PC-9 (cell line): Measurements from ENCODE around the gene SPIN1. TPM values are rescaled to one million over a fixed set of nuclear protein-coding genes. Genes with fewer than 3 reads are reported as not detected.

ENCODE experiments used
- BruUV-seq: library from RNA; stranded (reverse); fragments of 400-500 nt; replicated peaks from 2 replicates; lab custom pipeline; 2021; lab: Mats Ljungman, UMichigan
- CTCF ChIA-PET: fragments of 300-600 bp; sonication (Branson Sonifier 250); formaldehyde crosslinking; loops from one replicate; lab custom pipeline; 2022; ENCODE audit warnings: antibody characterized with exemption; lab: Charles Lee
- POLR2A ChIA-PET: fragments of 300-600 bp; sonication (Branson Sonifier 250); formaldehyde crosslinking; loops from one replicate; lab custom pipeline; 2022; ENCODE audit warnings: antibody characterized with exemption; ENCODE audit not compliant: unreplicated experiment; lab: Charles Lee
- DNase-seq, 2 experiments: peaks; one replicate each; pipeline versions ENCODE4 v3.0.0 to v3.0.0-alpha.2; 2015 to 2022; ENCODE audit warnings: mixed read lengths in 1 of 2
- H2AFZ ChIP-seq: fragments of 200-600 bp; sonication (generic); 2 replicates; pipeline ENCODE4 v1.8.1; 2017; ENCODE audit warnings: antibody characterized with exemption
- H3F3A ChIP-seq: fragments of 200-600 bp; sonication (generic); 2 replicates; pipeline ENCODE4 v1.8.1; 2017; ENCODE audit warnings: antibody characterized with exemption, mild to moderate bottlenecking, low read depth; ENCODE audit not compliant: insufficient read depth
- H3K27ac ChIP-seq: fragments of 200-600 bp; sonication (generic); 2 replicates; pipeline ENCODE4 v1.6.1; 2016; ENCODE audit warnings: mixed run types
- H3K27me3 ChIP-seq: fragments of 200-600 bp; sonication (generic); 2 replicates; pipeline ENCODE4 v1.6.1; 2016; ENCODE audit warnings: low read depth, mixed run types; ENCODE audit not compliant: insufficient read depth
- H3K36me3 ChIP-seq: fragments of 200-600 bp; sonication (generic); 2 replicates; pipeline ENCODE4 v1.6.1; 2016; ENCODE audit warnings: low read depth, mixed run types
- H3K4me1 ChIP-seq: fragments of 200-600 bp; sonication (generic); replicated peaks from 2 replicates; pipeline ENCODE4 v1.6.1; 2016; ENCODE audit warnings: mixed run types; ENCODE audit not compliant: insufficient read depth
- H3K4me2 ChIP-seq: fragments of 200-600 bp; sonication (generic); 2 replicates; pipeline ENCODE4 v1.6.1; 2017; ENCODE audit warnings: mixed run types
- H3K4me3 ChIP-seq: fragments of 200-600 bp; sonication (generic); 2 replicates; pipeline ENCODE4 v1.6.1; 2016; ENCODE audit warnings: mixed run types
- H3K79me2 ChIP-seq: fragments of 200-600 bp; sonication (generic); 2 replicates; pipeline ENCODE4 v1.6.1; 2017; ENCODE audit warnings: low read depth, mixed run types
- H3K9me2 ChIP-seq: fragments of 200-600 bp; sonication (generic); 2 replicates; pipeline ENCODE4 v1.8.1; 2017; ENCODE audit warnings: mild to moderate bottlenecking; ENCODE audit not compliant: insufficient read depth
- H3K9me3 ChIP-seq: fragments of 200-600 bp; sonication (generic); 2 replicates; pipeline ENCODE4 v1.8.1; 2016; ENCODE audit warnings: low read depth; ENCODE audit not compliant: insufficient read depth
- H4K20me1 ChIP-seq: fragments of 200-600 bp; sonication (generic); 2 replicates; pipeline ENCODE4 v1.8.1; 2017; ENCODE audit not compliant: insufficient read depth
- CTCF ChIP-seq: fragments of 200-600 bp; sonication (generic); conservative IDR thresholded peaks from 2 replicates; pipeline ENCODE4 v1.6.1; 2017; ENCODE audit warnings: mixed run types, antibody characterized with exemption, mild to moderate bottlenecking, moderate library complexity
- EZH2 ChIP-seq: fragments of 200-600 bp; sonication (generic); IDR thresholded peaks from 2 replicates; pipeline ENCODE4 v1.8.0; 2017; ENCODE audit warnings: antibody characterized with exemption, low read depth
- intact Hi-C: fragments of 100-400 bp; cut with micrococcal nuclease; formaldehyde crosslinking; loops from one replicate; pipeline ENCODE4 v1.10.0; 2022; ENCODE audit not compliant: unreplicated experiment
- total RNA-seq: library from RNA; stranded (reverse); gene quantifications from 2 replicates; pipeline ENCODE4 v1.2.3, GENCODE V29; 2021

The SPIN1 gene
- total RNA-seq, 1 experiment from 2014 or later: 102 TPM

GRCh38 chr9:88508326-88508725 lies 120.1 kb downstream of the SPIN1 start:
- no peak for DNase-seq
- H3K79me2 ChIP-seq: no peaks in the 10 kb centered on the region
- H3K4me3 ChIP-seq: no peak overlapping the region
- no peaks in the 10 kb centered on the region for H3F3A ChIP-seq
- ChIA-PET CTCF (no interaction called here), POLR2A (no interaction called here)
- no peaks in the 10 kb centered on the region for H4K20me1 ChIP-seq
- H3K9me2 ChIP-seq: no peaks in the 10 kb centered on the region
- intact Hi-C loops: no loop called here
- H3K27me3 ChIP-seq: no peaks in the 10 kb centered on the region
- H3K4me1 ChIP-seq: peaks cover 11% of the 10 kb centered on the region; the same call in 1 of the 2 replicates
- TF ChIP-seq EZH2 (no peak), CTCF (no peak)
- no peaks in the 10 kb centered on the region for H3K36me3 ChIP-seq
- BruUV-seq: no TSS peak
- no peak overlapping the region for H3K27ac ChIP-seq
- no peak overlapping the region for H2AFZ ChIP-seq
- H3K9me3 ChIP-seq: no peaks in the 10 kb centered on the region; the same call in 1 of the 2 replicates
- H3K4me2 ChIP-seq: no peak overlapping the region

- intact Hi-C loops: no loop called here
- no TSS peak for BruUV-seq
- Histone ChIP-seq H3K9me3 (no peaks in the 10 kb centered on the region; the same call in 1 of the 2 replicates), H3K27me3 (no peaks in the 10 kb centered on the region), H2AFZ (no peak overlapping the region), H3F3A (no peaks in the 10 kb centered on the region), H4K20me1 (no peaks in the 10 kb centered on the region), H3K4me3 (no peak overlapping the region), H3K36me3 (no peaks in the 10 kb centered on the region), H3K4me2 (no peak overlapping the region), H3K9me2 (no peaks in the 10 kb centered on the region), H3K4me1 (peaks cover 19% of the 10 kb centered on the region), H3K27ac (no peak overlapping the region), H3K79me2 (no peaks in the 10 kb centered on the region)
- ChIA-PET POLR2A (no interaction called here), CTCF (no interaction called here)
- TF ChIP-seq EZH2 (no peak), CTCF (no peak)
- no peak for DNase-seq
Observed at GRCh38 chr9:88511906-88512305, 123.7 kb downstream of the SPIN1 start.

GRCh38 chr9:88514247-88514646 lies 126.0 kb downstream of the SPIN1 start:
- no TSS peak for BruUV-seq

More at GRCh38 chr9:88514247-88514646, 126.0 kb downstream of the SPIN1 start:
- no peak overlapping the region for H3K4me3 ChIP-seq
- DNase-seq: no peak
- H3K27ac ChIP-seq: no peak overlapping the region
- intact Hi-C loops: no loop called here
- no peak for TF ChIP-seq EZH2
- TF ChIP-seq CTCF: no peak
- no peaks in the 10 kb centered on the region for H3K27me3 ChIP-seq
- ChIA-PET POLR2A (no interaction called here), CTCF (no interaction called here)
- no peak overlapping the region for H2AFZ ChIP-seq
- no peaks in the 10 kb centered on the region for H3K79me2 ChIP-seq
- no peaks in the 10 kb centered on the region for H4K20me1 ChIP-seq
- H3K36me3 ChIP-seq: no peaks in the 10 kb centered on the region
- H3K9me2 ChIP-seq: no peaks in the 10 kb centered on the region
- peaks cover 19% of the 10 kb centered on the region for H3K4me1 ChIP-seq
- H3F3A ChIP-seq: no peaks in the 10 kb centered on the region
- H3K4me2 ChIP-seq: no peak overlapping the region
- H3K9me3 ChIP-seq: no peaks in the 10 kb centered on the region
